CMK (cell line): ENCODE results near the gene HSPB7.
"Not testable (repeated sequence)": the region's sequence is repeated elsewhere in the genome, so short reads cannot be mapped to it uniquely, and the experiment has no call there.

Experiments
- DNase-seq: peaks from one replicate; pipeline ENCODE4 v3.0.0-alpha.2; 2010; ENCODE audit warnings: low read depth

HSPB7 gene

GRCh38 chr1:16050328-16050727, 32.5 kb upstream of the HSPB7 start:
- no peak for DNase-seq

- peak; percentile 42 for DNase-seq
These were observed 30.8 kb upstream of the HSPB7 start for GRCh38 chr1:16048573-16049189.

- DNase-seq, result no peak
These were observed 30.1 kb upstream of the HSPB7 start for GRCh38 chr1:16047791-16048475.

- DNase-seq, result no peak
These were observed 29.0 kb upstream of the HSPB7 start for GRCh38 chr1:16046842-16047241.

- no peak for DNase-seq
These were observed 26.1 kb upstream of the HSPB7 start for GRCh38 chr1:16043950-16044349.

- DNase-seq, result no peak
These were observed 25.7 kb upstream of the HSPB7 start, which contains the start of gene CLCNKB for GRCh38 chr1:16043521-16043920. Gene CLCNKB (plus strand): TSS chr1:16043782. CDS start chr1:16044493, 711 bp downstream.

GRCh38 chr1:16042654-16043053, 24.8 kb upstream of the HSPB7 start:
- not testable (repeated sequence) for DNase-seq

- no peak for DNase-seq
These were observed 24.3 kb upstream of the HSPB7 start for GRCh38 chr1:16042096-16042495.

- no peak for DNase-seq
These were observed 23.4 kb upstream of the HSPB7 start for GRCh38 chr1:16041200-16041599.

GRCh38 chr1:16039871-16040270, 22.0 kb upstream of the HSPB7 start:
- not testable (repeated sequence) for DNase-seq

- DNase-seq, result no peak
These were observed 20.7 kb upstream of the HSPB7 start for GRCh38 chr1:16038620-16038912.

- not testable (repeated sequence) for DNase-seq
These were observed 18.6 kb upstream of the HSPB7 start for GRCh38 chr1:16036461-16036860.

GRCh38 chr1:16033103-16033632, 15.3 kb upstream of the HSPB7 start:
- DNase-seq, result not testable (repeated sequence)

- DNase-seq, result peak; percentile 94
These were observed 14.7 kb upstream of the HSPB7 start for GRCh38 chr1:16032388-16033102.

- no peak for DNase-seq
These were observed 13.7 kb upstream of the HSPB7 start for GRCh38 chr1:16031551-16031950.

GRCh38 chr1:16029288-16029687, 11.4 kb upstream of the HSPB7 start:
- DNase-seq, result no peak

- DNase-seq, result not testable (repeated sequence)
These were observed 11.1 kb upstream of the HSPB7 start for GRCh38 chr1:16029003-16029268.

GRCh38 chr1:16028237-16029002, 10.6 kb upstream of the HSPB7 start:
- no peak for DNase-seq

GRCh38 chr1:16026723-16027484, 9.1 kb upstream of the HSPB7 start:
- DNase-seq, result no peak

GRCh38 chr1:16026302-16026701, 8.5 kb upstream of the HSPB7 start:
- not testable (repeated sequence) for DNase-seq

- DNase-seq, result no peak
These were observed 5.3 kb upstream of the HSPB7 start for GRCh38 chr1:16023050-16023653.
